Thoracic aorta (tissue), 2 donors: ENCODE data around the gene OR2T1. TPM values are rescaled to one million over a fixed set of nuclear protein-coding genes. Genes with fewer than 3 reads are reported as not detected.
"Not testable (repeated sequence)": the region's sequence is repeated elsewhere in the genome, so short reads cannot be mapped to it uniquely, and the experiment has no call there.

Experiments used
- ATAC-seq: fragments of 150-250 bp; one replicate; pipeline ENCODE4 v1.8.0; 2017; ENCODE audit warnings: low read depth; ENCODE audit not compliant: insufficient number of reproducible peaks, low FRiP score
- DNase-seq: peaks from one replicate; pipeline ENCODE4 v3.0.0-alpha.2; 2020; ENCODE audit warnings: low spot score
- H3K27ac ChIP-seq, 2 donors: fragments of 200-600 bp; sonication (generic); 1 replicate in 1 of 2; 2 replicates in 1 of 2; pipeline ENCODE4 v1.5.1; 2016; ENCODE audit warnings: mild to moderate bottlenecking in 2 of 2, moderate library complexity in 2 of 2
- H3K27me3 ChIP-seq: fragments of 200-600 bp; sonication (generic); replicated peaks from 2 replicates; pipeline ENCODE4 v1.6.0; 2016; ENCODE audit warnings: mild to moderate bottlenecking; ENCODE audit not compliant: insufficient read depth
- H3K36me3 ChIP-seq: fragments of 200-600 bp; sonication (generic); one replicate; pipeline ENCODE4 v1.5.1; 2016
- H3K4me1 ChIP-seq, 2 donors: fragments of 200-600 bp; sonication (generic); 1 replicate in 1 of 2; 2 replicates in 1 of 2; pipeline versions ENCODE4 v1.5.1 to v1.6.0; 2016; ENCODE audit warnings: low read depth in 2 of 2, mild to moderate bottlenecking in 1 of 2; ENCODE audit not compliant: control insufficient read depth in 1 of 2
- H3K4me3 ChIP-seq: fragments of 200-600 bp; sonication (generic); 2 replicates; pipeline ENCODE4 v1.5.1; 2016; ENCODE audit warnings: mild to moderate bottlenecking
- H3K9me3 ChIP-seq: fragments of 200-600 bp; sonication (generic); 2 replicates; pipeline ENCODE4 v1.5.1; 2016
- CTCF ChIP-seq: fragments of 200-600 bp; sonication (generic); IDR thresholded peaks from one replicate; pipeline ENCODE4 v1.5.1; 2019; ENCODE audit warnings: antibody characterized with exemption
- total RNA-seq, 2 donors: library from RNA; depleted of rRNA; stranded (reverse); fragments of >200 nt; gene quantifications; one replicate each; pipeline versions ENCODE4 v1.1.0 to v1.2.3, GENCODE V29; 2016

Gene OR2T1
- total RNA-seq, 2 donors from 2014 or later = not detected

DNA sequence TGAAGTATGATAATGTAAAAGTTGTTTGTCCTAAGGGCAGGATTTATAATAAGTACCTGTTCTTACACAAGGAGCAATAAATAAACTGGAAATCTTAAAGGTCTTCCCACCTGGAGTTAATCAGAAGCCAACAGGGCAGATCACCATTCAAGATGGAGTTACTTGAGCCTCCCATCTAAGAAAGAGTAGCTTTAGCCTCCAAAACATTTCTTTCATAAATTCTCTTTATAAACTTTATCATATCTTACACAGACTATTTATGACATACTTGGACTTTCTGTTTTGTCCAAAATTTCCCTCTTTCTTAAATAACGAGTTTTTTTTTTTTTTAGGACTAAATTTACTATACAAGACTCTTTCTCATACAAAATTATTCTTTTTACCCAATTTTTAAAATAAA is 18.5 kb downstream of the OR2T1 start:
- H3K27me3 ChIP-seq = no peaks in the 10 kb centered on the region

DNA sequence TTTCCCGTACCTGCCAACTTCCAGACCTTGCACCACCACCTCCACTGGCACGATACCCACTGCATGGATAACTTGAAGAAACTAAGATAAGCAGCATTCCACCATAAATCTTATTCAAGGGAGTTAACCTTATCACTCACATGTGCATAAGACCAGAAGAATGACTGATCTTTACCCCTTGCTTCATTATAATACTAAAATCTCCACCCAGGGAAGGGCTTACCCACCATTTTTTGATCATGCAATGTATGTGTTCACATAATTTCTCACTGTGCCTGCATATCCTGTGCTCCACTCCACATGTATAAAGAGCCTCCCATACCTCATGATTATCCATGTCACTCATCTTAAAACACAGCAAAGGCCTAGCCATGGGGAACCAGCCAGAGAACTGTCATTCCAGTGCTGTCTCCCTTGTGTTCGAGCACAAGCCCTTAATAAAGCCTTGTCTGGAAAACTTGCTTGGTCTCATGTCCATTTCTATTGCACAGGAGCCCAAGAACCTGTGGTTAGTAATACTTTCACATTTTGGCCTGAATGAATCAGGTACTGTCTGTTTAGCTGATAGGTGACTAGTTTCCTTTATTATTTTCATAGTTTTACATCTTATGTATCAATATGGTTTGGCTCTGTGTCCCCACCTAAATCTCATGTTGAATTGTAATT is 24.8 kb downstream of the OR2T1 start:
- not testable (repeated sequence) for H3K27ac ChIP-seq, H3K36me3 ChIP-seq, ATAC-seq, H3K9me3 ChIP-seq, DNase-seq, H3K4me1 ChIP-seq, H3K4me3 ChIP-seq, H3K27me3 ChIP-seq

More for the DNA sequence above, 18.5 kb downstream of the OR2T1 start:
- Histone ChIP-seq H3K27ac (no peak overlapping the region), H3K4me1 (no peaks in the 10 kb centered on the region), H3K9me3 (no peaks in the 10 kb centered on the region), H3K4me3 (no peak overlapping the region), H3K36me3 (no peaks in the 10 kb centered on the region)
- no peak for TF ChIP-seq CTCF
- no peak for DNase-seq
- no peak for ATAC-seq

DNA sequence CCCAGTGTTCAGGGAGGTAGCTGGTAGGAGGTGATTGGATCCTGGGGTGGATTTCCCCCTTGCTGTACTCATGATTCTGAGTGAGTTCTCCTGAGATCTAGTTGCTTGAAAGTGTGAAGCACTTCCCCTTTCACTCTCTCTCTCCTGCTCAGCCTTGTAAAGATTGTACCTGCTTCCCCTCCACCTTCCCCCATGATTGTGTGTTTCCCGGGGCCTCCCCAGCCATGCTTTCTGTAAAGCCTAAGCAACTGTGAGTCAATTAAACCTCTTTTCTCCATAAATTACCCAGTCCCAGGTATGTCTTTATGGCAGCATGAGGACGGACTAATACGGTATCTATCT is 25.3 kb downstream of the OR2T1 start:
- not testable (repeated sequence) for DNase-seq, H3K27me3 ChIP-seq, H3K9me3 ChIP-seq, H3K36me3 ChIP-seq, H3K27ac ChIP-seq, H3K4me1 ChIP-seq, ATAC-seq, H3K4me3 ChIP-seq

- ATAC-seq, H3K4me1 ChIP-seq, H3K9me3 ChIP-seq, H3K4me3 ChIP-seq, H3K27me3 ChIP-seq, DNase-seq, H3K36me3 ChIP-seq, H3K27ac ChIP-seq: not testable (repeated sequence)
These were observed 28.8 kb downstream of the OR2T1 start for GRCh38 chr1:248431683-248432082.

- not testable (repeated sequence) for ATAC-seq, H3K9me3 ChIP-seq
These were observed 29.4 kb downstream of the OR2T1 start for GRCh38 chr1:248432201-248432600.

GRCh38 chr1:248433811-248434415 is 31.1 kb downstream of the OR2T1 start:
- H3K4me1 ChIP-seq, H3K27me3 ChIP-seq, ATAC-seq, H3K4me3 ChIP-seq, H3K27ac ChIP-seq, H3K9me3 ChIP-seq, DNase-seq, H3K36me3 ChIP-seq: not testable (repeated sequence)

More at GRCh38 chr1:248432201-248432600, 29.4 kb downstream of the OR2T1 start:
- H3K27ac ChIP-seq, H3K36me3 ChIP-seq, H3K4me3 ChIP-seq, H3K27me3 ChIP-seq, H3K4me1 ChIP-seq, DNase-seq: not testable (repeated sequence)

DNA sequence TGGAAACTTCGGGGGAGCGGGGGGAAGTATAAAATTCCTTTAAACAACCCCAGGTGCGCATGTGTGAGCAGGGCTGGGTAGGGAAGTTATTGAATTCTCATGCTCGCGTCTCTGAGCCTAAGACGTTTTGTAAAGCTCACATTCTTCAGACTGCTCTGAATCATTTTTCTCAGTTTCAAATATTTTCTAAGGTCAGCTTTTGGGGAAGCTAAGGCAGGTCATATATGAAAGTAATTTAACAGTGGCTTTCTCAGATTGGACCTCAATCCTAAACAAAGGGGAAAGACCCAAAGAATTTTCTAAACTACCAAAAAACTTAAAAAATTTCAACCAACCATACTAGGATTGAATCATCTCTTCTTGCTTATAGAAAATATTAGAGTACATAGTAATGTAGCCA is 32.1 kb downstream of the OR2T1 start:
- not testable (repeated sequence) for H3K27ac ChIP-seq, H3K36me3 ChIP-seq, H3K27me3 ChIP-seq, H3K4me1 ChIP-seq, ATAC-seq, H3K4me3 ChIP-seq, H3K9me3 ChIP-seq, DNase-seq

- not testable (repeated sequence) for DNase-seq, ATAC-seq
These were observed 33.5 kb downstream of the OR2T1 start for GRCh38 chr1:248436303-248436702.

DNA sequence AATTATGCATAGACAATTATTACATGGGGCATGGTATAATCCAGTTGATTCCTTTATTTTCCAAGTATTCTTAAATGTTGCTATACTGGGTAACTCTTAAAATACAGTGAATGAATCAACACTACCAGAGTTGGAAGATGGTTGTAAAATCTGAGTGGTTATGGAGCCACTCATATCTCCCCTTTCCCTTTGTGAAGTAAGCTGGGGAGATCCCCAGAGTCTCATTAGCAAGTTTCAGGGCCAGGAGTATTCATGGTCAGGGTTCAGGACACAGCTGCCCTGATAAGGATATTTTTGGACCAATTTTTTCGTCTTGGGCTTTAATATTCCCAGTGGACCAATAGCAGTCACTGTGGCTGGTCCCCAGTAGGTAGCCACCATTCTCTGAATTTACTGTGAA is 35.8 kb downstream of the OR2T1 start:
- not testable (repeated sequence) for H3K4me1 ChIP-seq, H3K27ac ChIP-seq, H3K9me3 ChIP-seq, H3K4me3 ChIP-seq, ATAC-seq, H3K27me3 ChIP-seq, H3K36me3 ChIP-seq, DNase-seq

More at GRCh38 chr1:248436303-248436702, 33.5 kb downstream of the OR2T1 start:
- H3K27ac ChIP-seq, H3K36me3 ChIP-seq, H3K4me1 ChIP-seq, H3K9me3 ChIP-seq, H3K4me3 ChIP-seq, H3K27me3 ChIP-seq: not testable (repeated sequence)

- H3K9me3 ChIP-seq, DNase-seq, H3K27me3 ChIP-seq, H3K27ac ChIP-seq, ATAC-seq, H3K4me1 ChIP-seq, H3K4me3 ChIP-seq, H3K36me3 ChIP-seq: not testable (repeated sequence)
These were observed 36.4 kb downstream of the OR2T1 start for GRCh38 chr1:248439283-248439682.

- not testable (repeated sequence) for H3K4me3 ChIP-seq, H3K27me3 ChIP-seq, H3K27ac ChIP-seq, H3K9me3 ChIP-seq, H3K4me1 ChIP-seq, DNase-seq, ATAC-seq, H3K36me3 ChIP-seq
These were observed 39.8 kb downstream of the OR2T1 start for GRCh38 chr1:248442500-248443277.
